GM15510 (cell line): ENCODE results near the gene CA12.

ENCODE experiments used
- POLR2A ChIP-seq: IDR thresholded peaks from 3 replicates; pipeline ENCODE4 v1.6.1; 2011; ENCODE audit warnings: borderline replicate concordance; ENCODE audit not compliant: insufficient read length; ENCODE audit errors: extremely low read depth

Gene CA12

GRCh38 chr15:63305260-63305659, 76.4 kb downstream of the CA12 start:
- TF ChIP-seq POLR2A, result no peak

GRCh38 chr15:63301088-63301487, 80.6 kb downstream of the CA12 start:
- no peak for TF ChIP-seq POLR2A

GRCh38 chr15:63299943-63300575, 81.6 kb downstream of the CA12 start:
- no peak for TF ChIP-seq POLR2A

GRCh38 chr15:63296195-63296594, 85.5 kb downstream of the CA12 start:
- TF ChIP-seq POLR2A, result no peak

GRCh38 chr15:63295341-63295740, 86.3 kb downstream of the CA12 start:
- no peak for TF ChIP-seq POLR2A

- TF ChIP-seq POLR2A, result no peak
Observed at GRCh38 chr15:63294359-63294758, 87.3 kb downstream of the CA12 start.

- TF ChIP-seq POLR2A, result no peak
Observed at GRCh38 chr15:63292771-63293170, 88.9 kb downstream of the CA12 start.

- TF ChIP-seq POLR2A, result no peak
Observed at GRCh38 chr15:63292241-63292640, 89.4 kb downstream of the CA12 start.

GRCh38 chr15:63291507-63291906, 90.1 kb downstream of the CA12 start:
- TF ChIP-seq POLR2A, result no peak

- no peak for TF ChIP-seq POLR2A
Observed at GRCh38 chr15:63288778-63289378, 92.8 kb downstream of the CA12 start.

- no peak for TF ChIP-seq POLR2A
Observed at GRCh38 chr15:63288342-63288741, 93.3 kb downstream of the CA12 start.

- no peak for TF ChIP-seq POLR2A
Observed at GRCh38 chr15:63287109-63287508, 94.5 kb downstream of the CA12 start.

- no peak for TF ChIP-seq POLR2A
Observed at GRCh38 chr15:63284335-63284734, 97.3 kb downstream of the CA12 start.

- TF ChIP-seq POLR2A, result no peak
Observed at GRCh38 chr15:63283126-63283525, 98.5 kb downstream of the CA12 start.

GRCh38 chr15:63277893-63278456, 103.7 kb downstream of the CA12 start:
- TF ChIP-seq POLR2A, result no peak

GRCh38 chr15:63277038-63277892, 104.4 kb downstream of the CA12 start, which contains the start of gene APH1B:
APH1B (plus strand) TSS chr15:63277605; CDS start chr15:63277624, 19 bp downstream.
- peak; percentile 65 for TF ChIP-seq POLR2A

GRCh38 chr15:63276342-63277037, 105.2 kb downstream of the CA12 start:
- TF ChIP-seq POLR2A, result no peak
